K562 (cell line): ENCODE measurements around the gene LGR6. TPM values are rescaled to one million over a fixed set of nuclear protein-coding genes. Genes with fewer than 3 reads are reported as not detected.
A peak's percentile ranks its signal among the peaks of the same experiment; 100 is the strongest.

Experiments used
- DACH1 ChIP-seq: fragments of 450-650 bp; IDR thresholded peaks from 2 replicates; pipeline ENCODE4 v1.6.1; 2018; ENCODE audit not compliant: partially characterized antibody
- GABPB2 ChIP-seq: fragments of 250-450 bp; sonication (Bioruptor Pico); conservative IDR thresholded peaks from 2 replicates; pipeline ENCODE4 v1.5.1; 2021; ENCODE audit warnings: mild to moderate bottlenecking
- GATAD2A ChIP-seq: fragments of 450-650 bp; IDR thresholded peaks from 2 replicates; pipeline ENCODE4 v1.6.1; 2017
- KAT2B ChIP-seq: IDR thresholded peaks from one replicate; pipeline ENCODE4 v1.6.1; 2012; ENCODE audit warnings: low read depth, mild to moderate bottlenecking, control low read depth, inconsistent platforms, low read length, moderate library complexity
- LCOR ChIP-seq: sonication (generic); formaldehyde crosslinking; IDR thresholded peaks from 2 replicates; pipeline ENCODE4 v1.8.0; 2022; ENCODE audit warnings: mild to moderate bottlenecking, missing genetic modification reagents
- MLX ChIP-seq, 2 experiments: fragments of 450-650 bp in 1 of 2; sonication (generic) in 1 of 2; formaldehyde crosslinking; conservative IDR thresholded peaks; 2 replicates each; pipeline versions ENCODE4 v1.4.0 to v1.8.1; 2020 to 2022; ENCODE audit warnings: mild to moderate bottlenecking in 1 of 2, missing genetic modification reagents in 1 of 2
- MTF1 ChIP-seq: fragments of 250-450 bp; sonication (Bioruptor Pico); IDR thresholded peaks from 2 replicates; pipeline ENCODE4 v1.9.0; 2021; ENCODE audit warnings: moderate library complexity, mild to moderate bottlenecking, inconsistent platforms, borderline replicate concordance
- NBN ChIP-seq: fragments of 450-650 bp; IDR thresholded peaks from 2 replicates; pipeline ENCODE4 v1.6.1; 2016; ENCODE audit warnings: low read depth, mild to moderate bottlenecking
- NFATC3 ChIP-seq: fragments of 450-650 bp; IDR thresholded peaks from 2 replicates; pipeline ENCODE4 v1.6.1; 2017; ENCODE audit warnings: mild to moderate bottlenecking
- SMARCB1 ChIP-seq: IDR thresholded peaks from 2 replicates; pipeline ENCODE4 v1.6.1; 2011; ENCODE audit warnings: improper control_type of control experiment, low read depth; ENCODE audit not compliant: insufficient read length
- SMARCE1 ChIP-seq: fragments of 450-650 bp; IDR thresholded peaks from 2 replicates; pipeline ENCODE4 v1.7.1; 2016; ENCODE audit warnings: mild to moderate bottlenecking
- TBL1XR1 ChIP-seq, 2 experiments: IDR thresholded peaks; 2 replicates each; pipeline ENCODE4 v1.6.1; 2012; ENCODE audit warnings: improper control_type of control experiment in 2 of 2, low read length in 2 of 2, mild to moderate bottlenecking in 1 of 2
- ZNF668 ChIP-seq: fragments of 250-450 bp; sonication (Bioruptor Pico); IDR thresholded peaks from 2 replicates; pipeline ENCODE4 v1.8.0; 2022; ENCODE audit warnings: mild to moderate bottlenecking, inconsistent platforms
- polyA plus RNA-seq, 8 experiments: library from polyadenylated mRNA; depleted of rRNA in 4 of 8; stranded (reverse) in 5 of 8; unstranded in 3 of 8; fragments of >200 nt; fragmentation: Nextera tagmentation in 2 of 8; fragmentation: Illumina TruSeq in 1 of 8; extraction: Ambion mirVana in 2 of 8; extraction: Trizol in 1 of 8; gene quantifications; 2 replicates each; pipeline versions ENCODE4 v1.2.1 to v1.2.3, GENCODE V29; 2011 to 2014; ENCODE audit warnings: inconsistent platforms in 1 of 8, missing spikeins in 1 of 8
- total RNA-seq, 7 experiments: library from RNA; depleted of rRNA in 6 of 7; stranded (reverse); fragments of >200 nt in 6 of 7; fragmentation: Illumina TruSeq in 2 of 7; extraction: Trizol in 2 of 7; gene quantifications; 2 replicates each; pipeline versions ENCODE4 v1.2.1 to v1.2.3, GENCODE V29; 2011 to 2021; ENCODE audit warnings: low replicate concordance in 1 of 7
- TF ChIP-seq, protein P1 (sequence below): fragments of 450-650 bp; formaldehyde crosslinking; IDR thresholded peaks from 2 replicates; pipeline ENCODE4 v1.4.0; 2020; ENCODE audit warnings: mild to moderate bottlenecking, moderate library complexity

LGR6 gene
- total and polyA plus RNA-seq, 9 of the 15 experiments (the other 6 are each of a cell fraction or from before 2014, with no cell fraction given) = 0.01 to 0.54 (median 0.17) TPM; not detected in 1

GRCh38 chr1:202348005-202348508 lies 154.5 kb downstream of the LGR6 start (continued):
- TF ChIP-seq DACH1 (no peak), ZNF668 (0 out of 2 replicates have a peak, but pooled peaks have one; percentile 7), NFATC3 (0 out of 2 replicates have a peak, but pooled peaks have one; percentile 77), GATAD2A (0 out of 2 replicates have a peak, but pooled peaks have one; percentile 10), MTF1 (0 out of 2 replicates have a peak, but pooled peaks have one; percentile 61), MLX (CRISPR knock-in tag; conservative IDR thresholded peaks at IDR 0.05) (0 out of 4 replicates have a peak, but pooled peaks of 1 of the 2 experiments have one; percentile 48), LCOR (CRISPR knock-in tag) (peak; percentile 59; the same call in 1 of the 2 replicates), NBN (0 out of 2 replicates have a peak, but pooled peaks have one; percentile 19), SMARCE1 (0 out of 2 replicates have a peak, but pooled peaks have one; percentile 11), KAT2B (no peak), GABPB2 (CRISPR knock-in tag) (no peak), TBL1XR1 (IDR thresholded peaks at IDR 0.05; ENCODE audit: low read length in 2 of 2) (peak in 1 of 2 experiments; percentile 87; a peak in 1 of 4 replicates), SMARCB1 (peak; percentile 7)
- TF ChIP-seq, protein P1, sequence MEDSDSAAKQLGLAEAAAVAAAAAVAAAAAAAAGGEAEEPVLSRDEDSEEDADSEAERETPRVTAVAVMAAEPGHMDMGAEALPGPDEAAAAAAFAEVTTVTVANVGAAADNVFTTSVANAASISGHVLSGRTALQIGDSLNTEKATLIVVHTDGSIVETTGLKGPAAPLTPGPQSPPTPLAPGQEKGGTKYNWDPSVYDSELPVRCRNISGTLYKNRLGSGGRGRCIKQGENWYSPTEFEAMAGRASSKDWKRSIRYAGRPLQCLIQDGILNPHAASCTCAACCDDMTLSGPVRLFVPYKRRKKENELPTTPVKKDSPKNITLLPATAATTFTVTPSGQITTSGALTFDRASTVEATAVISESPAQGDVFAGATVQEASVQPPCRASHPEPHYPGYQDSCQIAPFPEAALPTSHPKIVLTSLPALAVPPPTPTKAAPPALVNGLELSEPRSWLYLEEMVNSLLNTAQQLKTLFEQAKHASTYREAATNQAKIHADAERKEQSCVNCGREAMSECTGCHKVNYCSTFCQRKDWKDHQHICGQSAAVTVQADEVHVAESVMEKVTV = 0 out of 2 replicates have a peak, but pooled peaks have one; percentile 8
